Neural progenitor cell (in vitro differentiated cells): ENCODE measurements around the gene ROBO2.

ENCODE experiments used
- EZH2phosphoT487 ChIP-seq: fragments of 200-600 bp; sonication (generic); IDR thresholded peaks from 2 replicates; pipeline ENCODE4 v1.6.1; 2017; ENCODE audit warnings: antibody characterized with exemption
- TF ChIP-seq, protein P1 (sequence below): fragments of 200-600 bp; sonication (generic); IDR thresholded peaks from 2 replicates; pipeline ENCODE4 v1.5.1; 2017; ENCODE audit warnings: antibody characterized with exemption, mild to moderate bottlenecking

DNA sequence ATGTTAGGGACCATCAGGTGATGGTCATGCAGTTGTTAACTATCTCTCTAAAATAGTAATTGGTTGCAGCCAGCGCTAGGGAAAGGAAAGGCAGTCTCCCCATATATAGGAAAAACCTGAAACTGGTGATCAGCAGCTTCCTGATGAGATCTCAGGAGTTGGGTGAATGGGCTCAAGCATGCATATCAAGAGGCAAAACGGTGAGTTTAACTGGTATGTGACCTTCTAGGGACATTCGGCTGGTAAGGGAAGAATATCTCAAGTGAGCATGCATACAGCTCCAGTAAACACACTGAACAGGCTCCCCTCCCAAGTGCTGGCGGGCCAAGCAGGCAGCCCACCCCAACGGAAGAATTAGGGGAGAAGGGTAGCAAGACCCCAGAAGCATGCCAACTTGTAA, 49.3 kb upstream of the ROBO2 start:
- TF ChIP-seq, protein P1, sequence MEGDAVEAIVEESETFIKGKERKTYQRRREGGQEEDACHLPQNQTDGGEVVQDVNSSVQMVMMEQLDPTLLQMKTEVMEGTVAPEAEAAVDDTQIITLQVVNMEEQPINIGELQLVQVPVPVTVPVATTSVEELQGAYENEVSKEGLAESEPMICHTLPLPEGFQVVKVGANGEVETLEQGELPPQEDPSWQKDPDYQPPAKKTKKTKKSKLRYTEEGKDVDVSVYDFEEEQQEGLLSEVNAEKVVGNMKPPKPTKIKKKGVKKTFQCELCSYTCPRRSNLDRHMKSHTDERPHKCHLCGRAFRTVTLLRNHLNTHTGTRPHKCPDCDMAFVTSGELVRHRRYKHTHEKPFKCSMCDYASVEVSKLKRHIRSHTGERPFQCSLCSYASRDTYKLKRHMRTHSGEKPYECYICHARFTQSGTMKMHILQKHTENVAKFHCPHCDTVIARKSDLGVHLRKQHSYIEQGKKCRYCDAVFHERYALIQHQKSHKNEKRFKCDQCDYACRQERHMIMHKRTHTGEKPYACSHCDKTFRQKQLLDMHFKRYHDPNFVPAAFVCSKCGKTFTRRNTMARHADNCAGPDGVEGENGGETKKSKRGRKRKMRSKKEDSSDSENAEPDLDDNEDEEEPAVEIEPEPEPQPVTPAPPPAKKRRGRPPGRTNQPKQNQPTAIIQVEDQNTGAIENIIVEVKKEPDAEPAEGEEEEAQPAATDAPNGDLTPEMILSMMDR = no peak
- TF ChIP-seq EZH2phosphoT487 = no peak
